K562 (cell line): Measurements from ENCODE around the gene FGF22. TPM values are rescaled to one million over a fixed set of nuclear protein-coding genes. Genes with fewer than 3 reads are reported as not detected.

ENCODE experiments used
- ATAC-seq: fragments of 200-7000 bp; cut with Tn5 transposase; 3 replicates; pipeline ENCODE4 v1.9.1; 2020; ENCODE audit warnings: moderate library complexity
- BruUV-seq: library from RNA; stranded (reverse); fragments of 400-500 nt; replicated peaks from 2 replicates; lab custom pipeline; 2021; lab: Mats Ljungman, UMichigan
- CTCF ChIA-PET: fragments of 300-600 bp; formaldehyde crosslinking; extraction: SDS; loops from one replicate; lab custom pipeline; 2021; ENCODE audit warnings: low intra/inter-chr PET ratio; lab: Yijun Ruan, JAX
- POLR2A ChIA-PET: fragments of 300-600, 350-650 bp; sonication (Branson Sonifier 250); formaldehyde crosslinking; extraction: SDS; loops from one replicate; lab custom pipeline; 2021; ENCODE audit warnings: antibody characterized with exemption, inconsistent platforms; lab: Yijun Ruan, JAX
- DNase-seq, 4 experiments: peaks; one replicate each; pipeline versions ENCODE4 v3.0.0 to v3.0.0-alpha.2; 2011 to 2018; ENCODE audit warnings: low spot score in 3 of 4, mixed read lengths in 3 of 4; ENCODE audit errors: extremely low read depth in 1 of 4
- FAIRE-seq: peaks from 2 replicates; lab custom pipeline; 2011; peaks lifted over from hg19 to GRCh38; lab: Jason Lieb, UNC
- H2AFZ ChIP-seq: 2 replicates; pipeline ENCODE4 v1.6.0; 2011; ENCODE audit warnings: low read depth, low read length, control low read depth, inconsistent platforms
- H3K27ac ChIP-seq: fragments of 200-600 bp; 3 replicates; pipeline ENCODE4 v1.8.0; 2011; ENCODE audit warnings: low read depth, mild to moderate bottlenecking, control low read depth, inconsistent platforms, low read length, moderate library complexity, mixed read lengths; ENCODE audit errors: extremely low read depth
- H3K27me3 ChIP-seq, 2 experiments: fragments of 300-600 bp in 1 of 2; 2 replicates in 1 of 2; 3 replicates in 1 of 2; pipeline versions ENCODE4 v1.6.0 to v1.8.0; 2011; ENCODE audit warnings: inconsistent platforms in 2 of 2, low read length in 2 of 2, mild to moderate bottlenecking in 1 of 2, mixed read lengths in 1 of 2, moderate library complexity in 1 of 2; ENCODE audit not compliant: control insufficient read depth in 2 of 2, insufficient read depth in 2 of 2
- H3K36me3 ChIP-seq: fragments of 300-600 bp; 3 replicates; pipeline ENCODE4 v1.8.0; 2011; ENCODE audit warnings: mild to moderate bottlenecking, low read length, inconsistent platforms; ENCODE audit not compliant: control insufficient read depth, insufficient read depth
- H3K4me1 ChIP-seq, 2 experiments: fragments of 200-600 bp in 1 of 2; replicated peaks in 1 of 2; 2 replicates in 1 of 2; 3 replicates in 1 of 2; pipeline versions ENCODE4 v1.5.1 to v1.8.0; 2011; ENCODE audit warnings: inconsistent platforms in 2 of 2, low read length in 2 of 2, mild to moderate bottlenecking in 1 of 2, mixed read lengths in 1 of 2, moderate library complexity in 1 of 2; ENCODE audit not compliant: control insufficient read depth in 2 of 2, insufficient read depth in 2 of 2
- H3K4me2 ChIP-seq: 2 replicates; pipeline ENCODE4 v1.6.1; 2011; ENCODE audit warnings: low read length, control low read depth, inconsistent platforms, mixed read lengths; ENCODE audit not compliant: insufficient read depth
- H3K4me3 ChIP-seq: fragments of 200-600 bp; sonication (generic), shearing (Covaris generic); 2 replicates; pipeline ENCODE4 v1.5.1; 2016; ENCODE audit warnings: control low read depth, inconsistent platforms
- H3K79me2 ChIP-seq: fragments of 200-600 bp; 3 replicates; pipeline ENCODE4 v1.8.0; 2011; ENCODE audit warnings: low read length, inconsistent platforms; ENCODE audit not compliant: control insufficient read depth, insufficient read depth
- H3K9ac ChIP-seq, 2 experiments: 2 replicates each; pipeline versions ENCODE4 v1.6.0 to v1.6.1; 2011; ENCODE audit warnings: low read depth in 2 of 2, low read length in 2 of 2, control low read depth in 1 of 2, inconsistent platforms in 1 of 2, mild to moderate bottlenecking in 1 of 2, mixed read lengths in 1 of 2; ENCODE audit not compliant: insufficient read depth in 1 of 2
- H3K9me1 ChIP-seq: one replicate; pipeline ENCODE4 v1.6.0; 2011; ENCODE audit warnings: inconsistent platforms, mild to moderate bottlenecking, low read length, moderate library complexity; ENCODE audit not compliant: control insufficient read depth, insufficient read depth
- H3K9me3 ChIP-seq: replicated peaks from 2 replicates; pipeline ENCODE4 v1.5.1; 2011; ENCODE audit warnings: low read depth, low read length, inconsistent platforms; ENCODE audit not compliant: control insufficient read depth, insufficient read depth
- H4K20me1 ChIP-seq: replicated peaks from 2 replicates; pipeline ENCODE4 v1.6.1; 2011; ENCODE audit warnings: low read length, inconsistent platforms, mixed read lengths; ENCODE audit not compliant: control insufficient read depth, insufficient read depth
- EHMT2 ChIP-seq: fragments of 450-650 bp; IDR thresholded peaks from 2 replicates; pipeline ENCODE4 v1.6.1; 2018; ENCODE audit warnings: antibody characterized with exemption
- HCFC1 ChIP-seq: IDR thresholded peaks from 2 replicates; pipeline ENCODE4 v1.6.1; 2012; ENCODE audit warnings: low read depth, low read length, improper control_type of control experiment
- MCM3 ChIP-seq: fragments of 450-650 bp; IDR thresholded peaks from 2 replicates; pipeline ENCODE4 v1.6.1; 2016
- MXD1 ChIP-seq: fragments of 250-450 bp; sonication (Bioruptor Pico); IDR thresholded peaks from 2 replicates; pipeline ENCODE4 v1.8.0; 2021; ENCODE audit warnings: borderline replicate concordance, mild to moderate bottlenecking, moderate library complexity; ENCODE audit not compliant: poor library complexity, severe bottlenecking
- MYBL2 ChIP-seq, 2 experiments: fragments of 450-650 bp in 1 of 2; sonication (generic) in 1 of 2; formaldehyde crosslinking in 1 of 2; IDR thresholded peaks; 2 replicates each; pipeline versions ENCODE4 v1.6.1 to v1.8.1; 2017 to 2022; ENCODE audit warnings: borderline replicate concordance in 1 of 2, inconsistent platforms in 1 of 2, low read depth in 1 of 2, mild to moderate bottlenecking in 1 of 2, missing genetic modification reagents in 1 of 2, moderate library complexity in 1 of 2
- NCOR1 ChIP-seq: fragments of 450-650 bp; IDR thresholded peaks from 2 replicates; pipeline ENCODE4 v1.6.1; 2016; ENCODE audit warnings: mild to moderate bottlenecking, moderate library complexity
- POLR2G ChIP-seq: fragments of 200-400 bp; formaldehyde crosslinking; IDR thresholded peaks from 2 replicates; pipeline ENCODE4 v1.6.1; 2017; ENCODE audit warnings: low read depth, mild to moderate bottlenecking, antibody characterized with exemption, low read length, moderate library complexity
- RBM39 ChIP-seq: fragments of 200-400 bp; formaldehyde crosslinking; optimal IDR thresholded peaks from 2 replicates; pipeline ENCODE3; 2018; ENCODE audit warnings: low read depth, low read length
- REST ChIP-seq, 2 experiments: fragments of 450-650 bp; formaldehyde crosslinking in 1 of 2; IDR thresholded peaks; 2 replicates each; pipeline versions ENCODE4 v1.4.0 to v1.6.1; 2014 to 2020; ENCODE audit warnings: mild to moderate bottlenecking in 2 of 2, borderline replicate concordance in 1 of 2, low read depth in 1 of 2
- SMARCA4 ChIP-seq: fragments of 450-650 bp; IDR thresholded peaks from 2 replicates; pipeline ENCODE4 v1.6.1; 2016
- STAG1 ChIP-seq: sonication (generic); formaldehyde crosslinking; IDR thresholded peaks from 2 replicates; pipeline ENCODE4 v1.5.0; 2020; ENCODE audit warnings: missing genetic modification reagents, borderline replicate concordance
- ZNF395 ChIP-seq: fragments of 200-800 bp; sonication (Bioruptor generic); IDR thresholded peaks from 2 replicates; pipeline ENCODE4 v1.6.1; 2017; ENCODE audit warnings: missing genetic modification characterization, missing compliant biosample characterization
- WGBS: fragments of 100-300 bp; shearing (Covaris generic); methylation state at CpG from one replicate; pipeline ENCODE4 v1.1.6; 2016; ENCODE audit warnings: low coverage, mixed read lengths; ENCODE audit not compliant: insufficient coverage; ENCODE audit errors: missing lambda C conversion rate; 5-methylcytosine and 5-hydroxymethylcytosine counted together
- in situ Hi-C: fragments of 300-500 bp; cut with MboI; formaldehyde crosslinking; loops from 4 replicates; pipeline ENCODE4 v1.15.0; 2018; ENCODE audit warnings: inconsistent platforms, mixed read lengths
- intact Hi-C: fragments of 100-400 bp; cut with micrococcal nuclease; formaldehyde crosslinking; loops from 2 replicates; pipeline ENCODE4 v1.14.2; 2022
- polyA plus RNA-seq, 8 experiments: library from polyadenylated mRNA; depleted of rRNA in 4 of 8; stranded (reverse) in 5 of 8; unstranded in 3 of 8; fragments of >200 nt; fragmentation: Nextera tagmentation in 2 of 8; fragmentation: Illumina TruSeq in 1 of 8; extraction: Ambion mirVana in 2 of 8; extraction: Trizol in 1 of 8; gene quantifications; 2 replicates each; pipeline versions ENCODE4 v1.2.1 to v1.2.3, GENCODE V29; 2011 to 2014; ENCODE audit warnings: inconsistent platforms in 1 of 8, missing spikeins in 1 of 8
- total RNA-seq, 7 experiments: library from RNA; depleted of rRNA in 6 of 7; stranded (reverse); fragments of >200 nt in 6 of 7; fragmentation: Illumina TruSeq in 2 of 7; extraction: Trizol in 2 of 7; gene quantifications; 2 replicates each; pipeline versions ENCODE4 v1.2.1 to v1.2.3, GENCODE V29; 2011 to 2021; ENCODE audit warnings: low replicate concordance in 1 of 7

Gene FGF22
- total and polyA plus RNA-seq, 9 of the 15 experiments (the other 6 are each of a cell fraction or from before 2014, with no cell fraction given): 0.14 to 2.2 (median 0.86) TPM; not detected in 4

GRCh38 chr19:650121-650520, 10.4 kb downstream of the FGF22 start:
- no peak for DNase-seq
- H3K36me3 ChIP-seq: peaks cover 84% of the 10 kb centered on the region; the same call in 2 of the 3 replicates
- no peak overlapping the region for H2AFZ ChIP-seq
- no peaks in the 10 kb centered on the region for H3K9me3 ChIP-seq
- no TSS peak for BruUV-seq
- no peak overlapping the region for H3K27ac ChIP-seq
- peaks cover 29% of the 10 kb centered on the region for H3K79me2 ChIP-seq
- WGBS: 97% methylated on average over 6 of the region's 11 CpGs
- no peaks in the 10 kb centered on the region for H3K9me1 ChIP-seq
- in situ Hi-C loops (no loop called here), intact Hi-C loops (no loop called here)
- no peak for ATAC-seq
- ChIA-PET POLR2A (interaction anchor here (0.7 kb wide), 1 partner anchor 9 kb away, joined by 3 read pairs; no protein-coding TSS in a partner anchor), CTCF (no interaction called here)
- no peak for FAIRE-seq
- no peak overlapping the region for H3K4me2 ChIP-seq
- no peak overlapping the region for H3K4me3 ChIP-seq
- H3K27me3 ChIP-seq: no peaks in the 10 kb centered on the region
- peaks cover 0 to 30% of the 10 kb centered on the region in 2 experiments; a peak in 2 of 5 replicates for H3K4me1 ChIP-seq
- peaks cover 8% of the 10 kb centered on the region for H4K20me1 ChIP-seq
- H3K9ac ChIP-seq: no peak overlapping the region
- no peak for TF ChIP-seq EHMT2
- peak; percentile 34; the same call in 1 of the 2 replicates for TF ChIP-seq POLR2G
- TF ChIP-seq MXD1: no peak
- no peak for TF ChIP-seq MCM3
- TF ChIP-seq HCFC1: no peak
- TF ChIP-seq RBM39: no peak
- no peak for TF ChIP-seq ZNF395 (CRISPR knock-in tag)
- no peak for TF ChIP-seq SMARCA4
- no peak for TF ChIP-seq NCOR1
- TF ChIP-seq STAG1: no peak
- no peak for TF ChIP-seq MYBL2 (IDR thresholded peaks at IDR 0.05; ENCODE audit: low read depth)
- TF ChIP-seq MYBL2 (CRISPR knock-in tag; IDR thresholded peaks at IDR 0.05; ENCODE audit: borderline replicate concordance): no peak
- TF ChIP-seq REST (IDR thresholded peaks at IDR 0.05; ENCODE audit: borderline replicate concordance): no peak
- TF ChIP-seq REST (CRISPR knock-in tag; IDR thresholded peaks at IDR 0.05; ENCODE audit: low read depth): no peak
